SK-N-SH (cell line): ENCODE results near the gene SASH1. TPM values are rescaled to one million over a fixed set of nuclear protein-coding genes. Genes with fewer than 3 reads are reported as not detected.

Source experiments
- CTCF ChIA-PET: fragments of 300-600, 350-600 bp; formaldehyde crosslinking; extraction: SDS; loops from one replicate; lab custom pipeline; 2021; lab: Yijun Ruan, JAX
- POLR2A ChIA-PET: fragments of 350-600 bp; sonication (Branson Sonifier 250); formaldehyde crosslinking; extraction: SDS; loops from one replicate; lab custom pipeline; 2020; ENCODE audit warnings: antibody characterized with exemption, inconsistent platforms; lab: Yijun Ruan, JAX
- DNase-seq: peaks from one replicate; pipeline ENCODE4 v3.0.0; 2012
- H2AFZ ChIP-seq: fragments of 200-600 bp; sonication (generic); 2 replicates; pipeline ENCODE4 v1.8.1; 2016; ENCODE audit warnings: antibody characterized with exemption, mild to moderate bottlenecking, low read depth
- H3F3A ChIP-seq: fragments of 200-600 bp; sonication (generic); replicated peaks from 2 replicates; pipeline ENCODE3; 2016; ENCODE audit warnings: antibody characterized with exemption, mild to moderate bottlenecking; ENCODE audit not compliant: insufficient read depth
- H3K27ac ChIP-seq, 2 experiments: fragments of 200-500 bp in 1 of 2; fragments of 200-600 bp in 1 of 2; sonication (Bioruptor generic) in 1 of 2; sonication (generic), shearing (Covaris generic) in 1 of 2; 2 replicates each; pipeline versions ENCODE4 v1.5.1 to v1.6.1; 2014 to 2016; ENCODE audit warnings: low read depth in 2 of 2, inconsistent platforms in 1 of 2, low read length in 1 of 2, mild to moderate bottlenecking in 1 of 2, mixed read lengths in 1 of 2
- H3K27me3 ChIP-seq: fragments of 200-600 bp; sonication (generic), shearing (Covaris generic); 2 replicates; pipeline ENCODE4 v1.6.1; 2016; ENCODE audit warnings: mixed run types; ENCODE audit not compliant: insufficient read depth
- H3K36me3 ChIP-seq, 2 experiments: fragments of 200-500 bp in 1 of 2; fragments of 200-600 bp in 1 of 2; sonication (Bioruptor generic) in 1 of 2; sonication (generic) in 1 of 2; replicated peaks in 1 of 2; 2 replicates each; pipeline versions ENCODE3 to v1.5.1; 2014 to 2016; ENCODE audit warnings: low read length in 1 of 2, mild to moderate bottlenecking in 1 of 2; ENCODE audit not compliant: insufficient read depth in 2 of 2, control insufficient read depth in 1 of 2
- H3K4me1 ChIP-seq, 2 experiments: fragments of 200-500 bp in 1 of 2; fragments of 200-600 bp in 1 of 2; sonication (Bioruptor generic) in 1 of 2; sonication (generic), shearing (Covaris generic) in 1 of 2; 2 replicates each; pipeline versions ENCODE4 v1.5.1 to v1.6.1; 2014 to 2016; ENCODE audit warnings: low read depth in 1 of 2, low read length in 1 of 2, mixed run types in 1 of 2; ENCODE audit not compliant: insufficient read depth in 2 of 2, control insufficient read depth in 1 of 2
- H3K4me2 ChIP-seq: fragments of 200-600 bp; sonication (generic), shearing (Covaris generic); 2 replicates; pipeline ENCODE4 v1.6.1; 2017; ENCODE audit warnings: mixed run types
- H3K4me3 ChIP-seq, 2 experiments: fragments of 200-500 bp in 1 of 2; fragments of 200-600 bp in 1 of 2; sonication (Bioruptor generic) in 1 of 2; sonication (generic), shearing (Covaris generic) in 1 of 2; 2 replicates each; pipeline versions ENCODE4 v1.5.1 to v1.8.1; 2014 to 2016; ENCODE audit warnings: low read depth in 2 of 2, inconsistent platforms in 1 of 2, low read length in 1 of 2, mild to moderate bottlenecking in 1 of 2, mixed read lengths in 1 of 2, moderate library complexity in 1 of 2
- H3K79me2 ChIP-seq: fragments of 200-600 bp; sonication (generic); 2 replicates; pipeline ENCODE4 v1.8.1; 2017; ENCODE audit warnings: mild to moderate bottlenecking; ENCODE audit not compliant: insufficient read depth
- H3K9ac ChIP-seq: fragments of 200-600 bp; sonication (generic); 2 replicates; pipeline ENCODE4 v1.6.1; 2017; ENCODE audit warnings: mixed run types
- H3K9me2 ChIP-seq: fragments of 200-600 bp; sonication (generic); 2 replicates; pipeline ENCODE4 v1.6.1; 2017; ENCODE audit warnings: mixed run types
- H3K9me3 ChIP-seq: fragments of 200-600 bp; sonication (generic); 2 replicates; pipeline ENCODE4 v1.6.1; 2017; ENCODE audit warnings: mixed run types, mild to moderate bottlenecking, moderate library complexity
- H4K20me1 ChIP-seq: fragments of 200-600 bp; sonication (generic); 2 replicates; pipeline ENCODE4 v1.6.1; 2017; ENCODE audit warnings: mild to moderate bottlenecking, mixed run types; ENCODE audit not compliant: insufficient read depth
- CHD2 ChIP-seq: fragments of 150-350 bp; IDR thresholded peaks from 2 replicates; pipeline ENCODE4 v1.6.1; 2018; ENCODE audit warnings: low read length; ENCODE audit not compliant: partially characterized antibody
- FOSL2 ChIP-seq: IDR thresholded peaks from 2 replicates; pipeline ENCODE4 v1.4.0; 2012; ENCODE audit warnings: low read depth, mild to moderate bottlenecking, moderate library complexity, borderline replicate concordance
- FOXJ3 ChIP-seq: sonication (generic); formaldehyde crosslinking; IDR thresholded peaks from 2 replicates; pipeline ENCODE4 v1.5.1; 2020; ENCODE audit warnings: mild to moderate bottlenecking, missing genetic modification reagents
- FOXM1 ChIP-seq: IDR thresholded peaks from 2 replicates; pipeline ENCODE4 v1.4.0; 2012; ENCODE audit warnings: low read depth, mild to moderate bottlenecking
- GABPA ChIP-seq: IDR thresholded peaks from 2 replicates; pipeline ENCODE4 v1.4.0; 2012; ENCODE audit warnings: low read depth, mild to moderate bottlenecking
- GATA2 ChIP-seq: sonication (generic); formaldehyde crosslinking; IDR thresholded peaks from 2 replicates; pipeline ENCODE4 v1.5.0; 2020; ENCODE audit warnings: mild to moderate bottlenecking, missing genetic modification reagents
- IRF3 ChIP-seq: fragments of 150-350 bp; IDR thresholded peaks from 2 replicates; pipeline ENCODE4 v1.6.1; 2016; ENCODE audit warnings: mild to moderate bottlenecking, low read depth, low read length
- NFIC ChIP-seq: IDR thresholded peaks from 2 replicates; pipeline ENCODE4 v1.4.0; 2012; ENCODE audit warnings: borderline replicate concordance
- POLR2AphosphoS5 ChIP-seq: IDR thresholded peaks from 2 replicates; pipeline ENCODE4 v1.6.1; 2012; ENCODE audit warnings: low read depth, low read length
- RAD21 ChIP-seq: IDR thresholded peaks from 2 replicates; pipeline ENCODE4 v1.6.1; 2012; ENCODE audit warnings: mild to moderate bottlenecking, low read length
- RCOR1 ChIP-seq: fragments of 150-350 bp; IDR thresholded peaks from 2 replicates; pipeline ENCODE4 v1.6.1; 2017; ENCODE audit warnings: antibody characterized with exemption, low read length
- RFX5 ChIP-seq: IDR thresholded peaks from 2 replicates; pipeline ENCODE4 v1.6.1; 2012; ENCODE audit warnings: mild to moderate bottlenecking, improper control_type of control experiment, low read length
- RXRA ChIP-seq: IDR thresholded peaks from 2 replicates; pipeline ENCODE4 v1.4.0; 2012; ENCODE audit warnings: low read depth, mild to moderate bottlenecking, borderline replicate concordance
- TAF1 ChIP-seq: IDR thresholded peaks from 2 replicates; pipeline ENCODE4 v1.6.1; 2012; ENCODE audit warnings: low read depth, mild to moderate bottlenecking, low read length, moderate library complexity, borderline replicate concordance
- YY1 ChIP-seq: IDR thresholded peaks from 2 replicates; pipeline ENCODE4 v1.4.0; 2012; ENCODE audit warnings: low read depth, mild to moderate bottlenecking
- ZBTB33 ChIP-seq: IDR thresholded peaks from 2 replicates; pipeline ENCODE4 v1.4.0; 2012; ENCODE audit warnings: low read depth, borderline replicate concordance
- WGBS: methylation state at CpG from one replicate; pipeline ENCODE4 v1.1.6; 2017; ENCODE audit warnings: low lambda C conversion rate; 5-methylcytosine and 5-hydroxymethylcytosine counted together
- polyA plus RNA-seq, 3 experiments: library from polyadenylated mRNA; depleted of rRNA; stranded (reverse); fragments of >200 nt; gene quantifications; 2 replicates each; pipeline ENCODE4 v1.2.3, GENCODE V29; 2012

The SASH1 gene
- polyA plus RNA-seq, 1 of the 3 experiments (the other 2 are of a cell fraction), result 19.8 TPM

- H2AFZ ChIP-seq, result no peak overlapping the region
- H4K20me1 ChIP-seq, result no peaks in the 10 kb centered on the region
- H3F3A ChIP-seq, result peaks cover 37% of the 10 kb centered on the region
- POLR2A ChIA-PET, result no interaction called here
- H3K27me3 ChIP-seq, result no peaks in the 10 kb centered on the region
- no peak for DNase-seq
- H3K79me2 ChIP-seq, result peaks cover 13% of the 10 kb centered on the region; the same call in 1 of the 2 replicates
- peaks cover 13 to 62% of the 10 kb centered on the region in 2 experiments for H3K36me3 ChIP-seq
- no peaks in the 10 kb centered on the region for H3K9me2 ChIP-seq
- H3K27ac ChIP-seq, result no peak overlapping the region
- no peak for TF ChIP-seq POLR2AphosphoS5
- no peak for TF ChIP-seq IRF3
- no peak for TF ChIP-seq FOXJ3 (CRISPR knock-in tag)
- TF ChIP-seq FOXM1, result no peak
- TF ChIP-seq GATA2 (CRISPR knock-in tag), result no peak
- no peak for TF ChIP-seq ZBTB33
- TF ChIP-seq FOSL2, result no peak
- TF ChIP-seq TAF1, result no peak
- TF ChIP-seq YY1, result no peak
- no peak for TF ChIP-seq NFIC
- no peak for TF ChIP-seq RAD21
- no peak for TF ChIP-seq RCOR1
- no peak for TF ChIP-seq CHD2
- no peak overlapping the region for H3K9ac ChIP-seq
- H3K4me1 ChIP-seq, result peaks cover 3 to 4% of the 10 kb centered on the region in 2 experiments; a peak in 2 of 4 replicates
- H3K4me2 ChIP-seq, result no peak overlapping the region
- 42% methylated on average over 1 of the region's 1 CpG for WGBS
- CTCF ChIA-PET, result interaction anchor here (1.3 kb wide), 1 partner anchor 9 kb away, joined by 3 read pairs; no protein-coding TSS in a partner anchor
- no peak overlapping the region for H3K4me3 ChIP-seq
- H3K9me3 ChIP-seq, result no peaks in the 10 kb centered on the region
Measured at GRCh38 chr6:148551226-148551625, 208.6 kb downstream of the SASH1 start.

- H3K27me3 ChIP-seq, result no peaks in the 10 kb centered on the region
- CTCF ChIA-PET, result no interaction called here
- 53% methylated on average over 6 of the region's 7 CpGs for WGBS
Measured at GRCh38 chr6:148556410-148556809, 213.8 kb downstream of the SASH1 start.

More at GRCh38 chr6:148556410-148556809, 213.8 kb downstream of the SASH1 start:
- H3K79me2 ChIP-seq, result no peaks in the 10 kb centered on the region
- no peak for DNase-seq
- no peak overlapping the region for H3K4me3 ChIP-seq
- POLR2A ChIA-PET, result no interaction called here
- H3K9me2 ChIP-seq, result no peaks in the 10 kb centered on the region
- peaks cover 2 to 18% of the 10 kb centered on the region in 2 experiments for H3K36me3 ChIP-seq
- peaks cover 0 to 5% of the 10 kb centered on the region in 2 experiments; a peak in 1 of 4 replicates for H3K4me1 ChIP-seq
- H3K9me3 ChIP-seq, result no peaks in the 10 kb centered on the region
- H3F3A ChIP-seq, result peaks cover 9% of the 10 kb centered on the region
- no peaks in the 10 kb centered on the region for H4K20me1 ChIP-seq
- TF ChIP-seq IRF3 (no peak), RFX5 (no peak), ZBTB33 (no peak), RXRA (no peak), GABPA (no peak)
- TF ChIP-seq, all 33 proteins: peak for 0
- Histone ChIP-seq H2AFZ (no peak overlapping the region), H3K4me2 (no peak overlapping the region), H3K27ac (no peak overlapping the region), H3K9ac (no peak overlapping the region)
